Measurements from ENCODE around the gene TRIM28.
A peak's percentile ranks its signal among the peaks of the same experiment; 100 is the strongest.

The TRIM28 gene

DNA sequence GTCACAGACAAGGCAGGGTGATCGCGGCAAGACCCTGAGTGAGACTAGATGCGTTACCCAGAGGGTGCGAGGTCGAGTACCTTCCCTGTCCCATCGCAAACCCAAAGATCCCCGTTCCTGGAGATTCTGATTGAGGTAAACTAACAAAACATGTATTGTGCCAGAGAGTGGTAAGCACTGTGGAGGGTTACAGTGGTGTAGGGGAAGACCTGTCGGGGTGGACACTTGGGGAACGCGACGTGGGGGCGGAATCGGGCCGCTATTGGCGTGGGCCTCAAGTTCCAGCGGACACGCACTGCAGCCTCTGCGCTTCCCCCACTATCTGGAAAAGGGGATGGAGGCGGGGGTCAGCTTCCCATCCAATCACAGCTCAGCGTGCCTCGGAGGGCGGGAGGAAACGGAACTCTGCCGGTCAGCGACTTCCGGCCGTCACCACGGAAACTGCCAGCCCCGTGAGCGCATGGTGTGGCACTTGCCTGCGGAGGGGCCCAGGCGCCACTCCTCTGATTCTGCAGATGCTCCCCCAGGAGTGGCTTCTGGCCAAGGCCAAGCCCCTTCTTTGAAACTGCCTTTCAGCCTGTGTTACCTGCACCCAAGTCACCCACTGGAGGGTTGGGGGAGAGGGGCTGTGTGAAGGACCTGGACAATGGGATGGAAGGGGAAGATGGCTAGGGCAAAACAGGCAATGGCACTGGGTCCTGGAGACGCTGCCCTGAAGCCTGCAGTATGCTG is 15.6 kb downstream of the TRIM28 start:
- H3K4me3 ChIP-seq (ENCODE audit: low read depth, low read length): peak overlapping the region; percentile 60

DNA sequence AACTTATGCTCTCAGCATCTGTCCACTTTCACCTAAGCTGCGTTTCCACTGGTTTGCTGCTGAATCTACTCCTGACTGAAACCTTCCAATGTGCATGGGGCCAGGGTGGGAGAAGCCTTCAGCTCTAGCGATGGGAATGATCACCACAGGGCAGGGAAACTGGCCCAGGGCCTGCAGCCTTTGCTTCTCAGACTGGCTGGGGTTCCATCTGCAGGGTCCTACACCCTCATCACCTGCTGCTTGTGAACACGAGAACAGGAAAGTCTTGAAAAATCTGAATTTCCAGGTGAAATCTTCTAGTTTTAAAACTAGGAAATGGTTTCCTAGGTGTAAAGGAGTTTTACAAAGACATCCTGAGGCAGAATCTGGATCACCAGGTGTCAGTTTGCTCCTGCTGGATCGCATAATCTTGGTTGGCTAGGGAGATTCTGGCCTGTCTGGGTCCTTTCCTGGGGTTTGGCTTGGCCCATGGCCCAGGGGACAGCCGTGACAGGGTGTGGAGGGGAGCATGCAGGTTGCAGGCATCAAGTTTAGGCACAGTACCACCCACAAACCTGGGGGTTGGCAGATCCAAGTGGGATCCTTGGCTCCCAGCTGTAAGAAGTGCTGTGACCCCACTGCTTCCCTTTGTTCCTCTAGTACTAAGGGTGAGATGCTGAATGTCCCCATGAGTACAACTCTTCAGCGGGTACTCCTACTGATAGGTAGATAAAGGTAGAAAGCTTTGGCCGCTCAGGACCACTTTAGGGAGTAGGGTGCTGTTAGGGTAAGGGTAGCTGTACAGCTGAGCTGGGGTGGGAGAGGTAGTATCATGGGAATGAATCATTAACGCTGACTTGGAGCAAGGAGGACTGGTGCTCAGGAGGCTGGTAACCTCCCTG is 16.4 kb downstream of the TRIM28 start:
- H3K4me3 ChIP-seq (ENCODE audit: low read depth, low read length): peak overlapping the region; percentile 60

DNA sequence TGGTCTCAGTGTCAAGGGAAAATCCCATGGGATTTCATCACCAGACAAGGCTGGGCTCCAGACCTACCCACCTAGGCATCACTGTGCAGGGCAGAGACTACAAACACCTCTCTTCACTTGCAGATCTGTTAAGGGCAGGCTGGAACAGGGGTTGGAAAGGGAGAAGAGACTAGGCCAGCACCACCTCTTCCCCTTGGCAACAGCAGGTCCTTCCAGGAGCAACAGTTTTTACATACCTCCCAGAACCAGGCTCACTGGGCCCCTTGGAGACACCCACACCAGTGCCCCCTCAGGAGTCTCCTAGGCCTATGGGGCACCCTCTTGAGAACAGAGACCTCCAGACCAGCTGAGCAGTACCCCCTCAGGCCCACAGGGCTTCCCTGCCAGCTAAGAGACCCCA is 17.1 kb downstream of the TRIM28 start:
- no peak overlapping the region for H3K4me3 ChIP-seq (ENCODE audit: low read depth, low read length)

DNA sequence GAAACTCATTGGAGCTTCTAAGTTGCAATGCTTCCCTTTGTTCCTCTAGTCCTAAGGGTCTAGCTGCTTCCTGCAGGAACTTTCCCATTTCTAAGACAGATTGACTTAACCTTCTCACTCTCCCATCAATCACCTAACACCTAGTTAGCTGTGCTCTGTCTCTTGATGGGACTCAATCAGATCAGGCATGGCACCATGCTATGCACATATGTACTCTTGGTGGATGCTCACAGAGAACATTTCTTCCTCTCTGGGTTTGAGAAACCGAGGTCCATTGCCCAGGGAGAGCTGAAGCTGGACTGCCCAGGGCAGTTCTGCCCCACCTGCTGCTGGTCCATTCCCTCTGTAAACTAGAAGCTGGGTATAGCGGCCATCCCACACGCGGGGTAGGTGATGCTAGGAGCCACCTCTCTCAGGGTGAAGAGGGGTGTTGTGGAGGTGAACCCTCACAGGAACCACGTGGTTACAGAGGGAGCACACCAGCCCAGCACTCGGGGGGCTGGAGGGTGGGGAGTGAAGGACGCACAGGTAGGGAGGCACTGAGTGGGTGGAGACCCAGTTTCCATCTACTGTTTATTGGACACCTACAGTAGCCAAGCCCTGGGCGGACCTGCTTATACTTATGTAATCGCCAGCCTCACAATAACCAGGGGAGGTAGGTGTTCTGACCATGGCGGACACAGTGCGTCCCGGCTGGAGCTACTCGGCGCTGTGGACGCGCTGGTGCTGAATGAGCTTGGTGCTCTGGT is 17.7 kb downstream of the TRIM28 start:
- H3K4me3 ChIP-seq (ENCODE audit: low read depth, low read length): no peak overlapping the region

DNA sequence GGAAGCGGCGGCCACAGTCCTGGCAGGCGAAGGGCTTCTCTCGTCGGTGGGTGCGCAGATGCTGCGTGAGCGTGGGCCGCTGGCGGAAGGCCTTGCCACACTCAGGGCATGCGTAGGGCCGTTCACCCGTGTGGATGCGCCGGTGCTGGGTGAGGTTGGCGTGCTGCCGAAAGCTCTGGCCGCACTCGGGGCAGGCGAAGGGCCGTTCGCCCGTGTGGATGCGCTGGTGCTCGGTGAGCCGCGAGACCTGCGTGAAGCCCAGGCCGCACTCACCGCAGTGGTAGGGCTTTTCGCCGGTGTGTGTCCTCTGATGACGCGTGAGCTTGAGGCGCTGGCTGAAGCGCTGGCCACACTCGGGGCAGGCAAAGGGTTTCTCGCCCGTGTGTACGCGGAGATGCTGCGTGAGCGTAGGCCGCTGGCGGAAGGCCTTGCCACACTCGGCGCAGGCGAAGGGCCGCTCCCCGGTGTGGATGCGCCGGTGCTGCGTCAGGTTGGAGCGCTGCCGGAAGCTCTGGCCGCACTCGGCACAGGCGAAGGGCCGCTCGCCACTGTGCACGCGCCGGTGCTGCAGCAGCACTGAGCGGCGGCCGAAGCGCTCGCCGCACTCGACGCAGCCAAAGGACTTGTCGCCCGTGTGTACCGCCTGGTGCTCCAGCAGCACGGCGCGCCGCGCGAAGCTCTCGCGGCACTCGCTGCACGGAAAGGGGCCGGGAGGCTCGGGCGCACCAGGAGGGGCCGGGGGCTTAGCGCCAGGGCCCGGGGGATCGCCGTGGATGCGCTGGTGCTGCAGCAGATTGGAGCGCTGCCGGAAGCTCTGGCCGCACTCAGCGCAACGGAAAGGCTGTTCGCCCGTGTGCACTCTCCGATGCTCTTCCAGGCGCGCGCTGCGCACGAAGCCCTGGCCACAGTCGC is 18.5 kb downstream of the TRIM28 start:
- H3K4me3 ChIP-seq (ENCODE audit: low read depth, low read length): no peak overlapping the region

DNA sequence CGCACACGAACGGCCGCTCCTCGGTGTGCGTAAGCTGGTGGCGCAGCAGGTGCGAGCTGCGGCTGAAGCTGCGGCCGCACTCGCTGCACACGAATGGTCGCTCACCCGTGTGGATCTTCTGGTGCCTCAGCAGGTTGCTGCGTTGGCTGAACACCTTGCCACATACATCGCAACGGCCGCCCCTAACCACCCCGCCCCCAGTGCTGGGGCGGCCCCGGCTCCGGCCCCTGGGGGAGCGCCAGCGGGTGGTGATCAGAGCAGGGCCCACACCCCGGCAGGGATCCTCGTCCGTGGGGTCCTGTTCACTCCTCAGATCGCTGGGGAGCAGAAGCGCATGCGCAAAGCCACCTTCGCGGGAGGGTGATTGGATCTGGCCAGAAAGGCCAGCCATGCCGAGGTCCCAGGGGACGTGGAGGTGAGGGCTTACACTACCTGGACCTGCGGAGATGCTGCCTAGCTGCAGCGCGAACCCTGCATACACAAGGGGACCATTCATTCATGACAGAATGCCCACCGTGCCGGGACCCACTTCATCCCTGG is 19.2 kb downstream of the TRIM28 start:
- H3K4me3 ChIP-seq (ENCODE audit: low read depth, low read length): no peak overlapping the region

DNA sequence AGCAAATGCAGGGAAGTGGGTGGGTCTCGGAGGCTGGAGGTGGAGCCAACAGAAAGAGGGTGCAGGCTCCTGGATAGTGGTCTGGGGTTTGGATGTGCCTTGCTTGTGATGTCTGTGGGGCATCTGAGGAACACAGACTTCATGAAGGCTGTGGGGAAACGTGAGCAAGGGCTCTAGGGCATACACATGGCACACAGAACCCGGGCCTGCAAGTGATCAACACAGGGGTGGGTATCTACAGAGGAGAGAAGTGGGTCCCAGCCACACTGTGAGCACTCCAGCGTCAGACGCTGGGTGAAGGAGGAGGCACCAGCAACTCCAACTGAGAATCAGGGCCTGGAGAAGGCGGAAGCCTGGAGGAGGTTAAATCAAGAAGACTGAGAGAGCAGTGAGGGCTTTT is 20.0 kb downstream of the TRIM28 start:
- no peak overlapping the region for H3K4me3 ChIP-seq (ENCODE audit: low read depth, low read length)

DNA sequence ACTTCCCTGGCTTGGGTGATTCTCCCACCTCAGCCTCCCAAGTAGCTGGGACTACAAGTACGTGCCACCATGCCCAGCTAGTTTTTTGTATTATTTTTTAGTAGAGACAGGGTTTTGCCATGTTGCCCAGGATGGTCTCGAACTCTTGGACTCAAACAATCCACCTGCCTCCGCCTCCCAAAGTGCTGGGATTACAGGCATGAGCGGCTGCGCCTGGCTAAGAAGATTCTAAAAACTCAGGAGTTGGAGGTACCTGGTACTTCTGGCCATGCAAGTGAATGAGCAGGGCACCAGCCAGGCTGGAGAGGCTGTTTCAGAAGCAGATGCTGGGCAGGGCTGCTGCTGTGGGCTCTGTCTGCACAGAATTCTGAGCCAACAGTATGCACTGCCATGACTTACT is 23.1 kb downstream of the TRIM28 start:
- H3K4me3 ChIP-seq (ENCODE audit: low read depth, low read length): no peak overlapping the region

DNA sequence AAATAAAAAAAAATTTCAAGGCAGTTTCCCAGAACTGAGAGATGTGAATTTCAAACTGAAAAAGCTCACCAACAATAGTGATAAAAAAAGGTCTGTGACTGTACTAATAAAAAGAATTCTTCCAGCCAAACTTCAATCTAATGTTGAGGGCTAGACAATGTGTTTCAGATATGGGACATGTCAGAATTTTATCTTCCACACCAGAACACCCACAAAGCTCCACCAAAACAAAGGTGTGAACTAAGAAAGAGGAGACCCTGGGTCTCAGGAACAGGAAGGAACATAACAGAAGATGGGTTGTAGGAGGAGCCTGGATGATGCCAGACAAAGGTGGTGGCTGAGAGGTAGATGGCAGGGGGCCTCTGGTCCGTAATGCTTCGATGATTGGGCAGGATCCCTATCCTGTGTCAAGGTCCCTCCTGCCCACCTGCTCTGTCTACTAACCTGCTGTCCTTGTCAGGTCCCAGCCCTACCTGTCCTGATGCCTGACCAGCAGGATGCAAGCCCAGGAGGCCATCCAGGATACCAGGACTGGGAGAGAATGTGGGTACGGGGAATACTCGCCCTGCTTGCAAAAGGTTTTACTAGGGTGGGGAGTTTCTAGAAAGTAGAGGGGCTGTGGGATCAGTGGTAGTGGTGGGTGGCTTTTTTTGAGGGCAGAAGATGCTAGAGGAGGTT is 24.7 kb downstream of the TRIM28 start:
- no peak overlapping the region for H3K4me3 ChIP-seq (ENCODE audit: low read depth, low read length)

DNA sequence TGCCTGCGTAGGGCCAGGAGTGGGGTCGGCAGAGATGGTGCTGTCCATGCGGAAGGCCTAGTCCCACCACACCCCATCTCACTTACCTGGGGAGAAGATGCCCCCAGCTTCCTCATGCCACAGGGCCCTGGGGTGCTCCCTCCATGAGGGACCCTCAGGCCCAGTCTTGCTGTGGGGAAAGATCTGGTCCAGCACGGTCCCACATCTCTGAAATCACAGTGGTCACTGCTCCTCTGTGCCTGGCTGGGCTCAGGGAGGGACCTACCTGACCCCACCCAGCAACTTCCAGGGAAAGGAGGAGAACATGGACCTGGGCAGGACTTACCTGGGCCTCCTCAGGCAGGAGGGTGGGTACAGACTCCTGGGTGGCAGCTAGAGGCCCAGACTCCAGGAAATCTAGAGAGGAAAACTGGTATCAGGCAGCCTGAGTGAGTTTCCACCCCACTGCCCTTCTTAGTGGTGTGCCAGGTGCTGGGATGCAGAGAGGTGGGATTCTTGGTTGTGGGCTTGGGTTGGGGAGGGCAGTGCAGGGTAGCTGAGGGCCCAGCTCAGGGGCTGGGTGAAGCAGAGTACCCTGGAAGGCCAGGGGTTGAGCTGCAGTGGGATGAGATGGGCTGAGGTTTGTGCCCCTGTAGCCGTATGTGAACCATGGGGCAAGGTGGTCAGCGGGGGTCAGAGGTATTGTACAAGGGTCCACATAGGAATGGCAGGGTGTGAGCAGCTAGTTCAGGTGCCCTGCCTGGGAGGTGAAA is 25.5 kb downstream of the TRIM28 start:
- H3K4me3 ChIP-seq (ENCODE audit: low read depth, low read length): no peak overlapping the region

DNA sequence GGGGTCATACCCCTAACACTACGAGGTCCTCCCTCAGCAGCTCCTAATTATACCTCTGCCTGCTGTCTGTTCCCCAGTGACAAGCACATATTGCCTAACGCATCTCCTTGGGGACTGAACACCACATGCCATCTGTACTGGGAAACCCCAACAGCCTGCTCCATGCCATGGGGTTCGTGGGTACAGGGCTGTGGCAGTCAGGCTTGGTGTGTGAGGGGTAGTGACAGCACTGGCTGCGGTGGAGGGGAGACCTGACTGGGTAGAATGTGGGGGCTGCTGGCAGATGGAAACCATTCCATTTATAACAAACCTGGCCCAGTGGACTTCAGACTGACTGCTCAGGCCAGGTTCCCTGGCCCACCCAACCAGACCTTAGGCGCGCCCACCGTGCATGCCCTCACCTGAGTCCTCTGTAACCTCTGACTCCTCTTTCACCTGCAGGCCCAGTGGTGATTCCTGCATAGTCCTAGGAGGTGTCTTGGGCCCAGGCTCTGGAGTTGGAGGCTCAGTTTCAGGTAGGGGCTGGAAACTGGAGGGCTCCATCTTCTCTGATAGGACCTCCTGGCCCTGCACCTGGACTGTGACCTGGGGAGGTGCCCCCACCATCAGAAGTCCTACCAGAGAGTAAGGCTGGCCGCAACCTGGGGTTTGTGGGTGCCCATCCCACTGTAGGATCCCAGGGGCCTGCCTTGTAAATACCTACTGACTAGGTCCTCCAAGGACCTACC is 26.2 kb downstream of the TRIM28 start:
- H3K4me3 ChIP-seq (ENCODE audit: low read depth, low read length): no peak overlapping the region

DNA sequence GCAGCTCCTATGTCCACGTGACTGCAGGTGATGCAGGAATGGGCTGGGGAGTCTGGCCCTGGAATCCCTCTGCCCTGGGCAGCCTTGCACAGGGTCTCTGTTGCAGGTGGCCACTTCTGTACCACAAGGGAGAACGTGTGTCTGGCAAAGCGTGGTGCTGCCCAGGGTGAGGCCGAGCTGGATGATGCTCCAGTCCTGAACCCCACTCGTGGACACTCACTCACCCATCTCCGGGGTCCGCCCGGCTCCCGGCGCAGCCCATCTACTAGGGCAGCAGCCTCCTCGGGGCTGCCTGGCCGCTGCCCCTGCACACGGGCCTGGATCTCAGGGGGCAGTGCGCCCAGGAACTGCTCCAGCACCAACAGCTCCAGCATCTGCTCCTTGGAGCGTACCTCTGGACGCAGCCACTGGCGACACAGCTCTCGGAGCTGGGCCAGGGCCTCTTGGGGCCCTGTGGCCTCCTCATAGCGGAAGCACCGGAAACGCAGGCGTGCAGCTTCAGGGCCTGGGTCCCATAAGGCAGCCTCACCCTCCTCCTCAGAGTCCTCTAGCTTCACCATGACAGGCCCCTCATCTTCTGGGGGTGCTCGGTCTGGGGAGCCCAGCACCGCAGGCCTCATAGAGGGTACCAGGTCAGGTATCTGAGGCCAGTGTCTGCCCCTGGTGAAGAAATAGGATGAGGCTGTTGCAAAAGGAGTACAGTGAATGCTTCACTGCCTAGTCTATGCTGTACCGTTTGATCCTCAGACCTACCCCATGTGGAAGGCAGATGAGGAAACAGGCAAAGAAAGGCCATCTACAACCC is 27.1 kb downstream of the TRIM28 start:
- no peak overlapping the region for H3K4me3 ChIP-seq (ENCODE audit: low read depth, low read length)

DNA sequence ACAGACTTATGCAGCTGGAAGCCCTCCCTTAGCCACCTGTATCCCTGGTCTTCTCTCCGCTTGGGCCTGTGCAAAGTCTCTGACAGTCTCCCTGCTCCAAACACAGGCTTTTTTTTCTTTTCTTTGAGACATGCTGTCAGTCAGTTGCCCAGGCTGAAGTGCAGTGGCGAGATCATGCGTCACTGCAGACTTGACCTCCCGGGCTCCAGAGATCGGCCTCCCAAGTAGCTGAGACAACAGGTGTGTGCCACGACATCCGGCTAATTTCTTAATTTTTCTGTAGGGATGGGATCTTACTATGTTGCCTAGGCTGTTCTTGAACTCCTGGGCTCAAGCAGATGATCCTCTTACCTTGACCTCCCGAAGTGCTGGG is 27.7 kb downstream of the TRIM28 start:
- H3K4me3 ChIP-seq (ENCODE audit: low read depth, low read length): no peak overlapping the region

DNA sequence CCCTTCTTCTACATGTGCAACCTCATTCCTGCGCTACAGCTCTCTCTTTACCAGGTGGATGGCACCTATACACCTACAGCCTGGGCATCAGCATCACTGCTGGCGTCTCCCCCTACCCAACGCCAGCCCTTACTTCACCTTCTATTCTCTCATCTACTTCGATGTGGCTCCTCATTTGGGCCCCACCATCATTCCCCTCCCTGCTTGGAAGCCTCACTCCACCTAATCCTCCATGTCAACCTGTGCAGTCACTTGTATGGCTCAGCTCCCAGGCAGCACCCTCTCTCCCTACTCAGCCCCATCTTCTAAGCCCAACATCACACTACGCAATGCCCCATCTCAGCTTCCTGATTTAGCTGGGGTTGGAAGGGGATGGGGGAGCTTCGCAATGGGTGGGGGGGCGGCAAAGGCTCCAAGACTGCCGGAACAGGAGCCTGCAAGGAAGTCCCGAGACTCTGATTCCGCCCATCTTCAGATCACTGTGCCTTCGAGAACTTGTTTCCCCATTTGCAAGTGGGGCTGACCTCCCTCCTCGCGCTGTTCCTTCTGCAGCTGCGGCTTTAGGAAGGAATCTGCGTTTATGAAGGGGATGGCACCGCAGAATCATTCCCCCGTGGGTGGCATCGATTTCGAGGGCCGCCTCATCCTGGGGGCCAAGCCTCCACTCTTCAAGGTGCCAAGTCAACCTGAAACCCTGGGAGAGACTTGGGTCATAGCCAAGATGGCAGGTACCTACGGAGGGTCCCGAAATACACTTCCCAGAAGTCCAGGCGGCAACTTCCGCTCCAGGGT is 28.4 kb downstream of the TRIM28 start:
- peak overlapping the region; percentile 36 for H3K4me3 ChIP-seq (ENCODE audit: low read depth, low read length)

DNA sequence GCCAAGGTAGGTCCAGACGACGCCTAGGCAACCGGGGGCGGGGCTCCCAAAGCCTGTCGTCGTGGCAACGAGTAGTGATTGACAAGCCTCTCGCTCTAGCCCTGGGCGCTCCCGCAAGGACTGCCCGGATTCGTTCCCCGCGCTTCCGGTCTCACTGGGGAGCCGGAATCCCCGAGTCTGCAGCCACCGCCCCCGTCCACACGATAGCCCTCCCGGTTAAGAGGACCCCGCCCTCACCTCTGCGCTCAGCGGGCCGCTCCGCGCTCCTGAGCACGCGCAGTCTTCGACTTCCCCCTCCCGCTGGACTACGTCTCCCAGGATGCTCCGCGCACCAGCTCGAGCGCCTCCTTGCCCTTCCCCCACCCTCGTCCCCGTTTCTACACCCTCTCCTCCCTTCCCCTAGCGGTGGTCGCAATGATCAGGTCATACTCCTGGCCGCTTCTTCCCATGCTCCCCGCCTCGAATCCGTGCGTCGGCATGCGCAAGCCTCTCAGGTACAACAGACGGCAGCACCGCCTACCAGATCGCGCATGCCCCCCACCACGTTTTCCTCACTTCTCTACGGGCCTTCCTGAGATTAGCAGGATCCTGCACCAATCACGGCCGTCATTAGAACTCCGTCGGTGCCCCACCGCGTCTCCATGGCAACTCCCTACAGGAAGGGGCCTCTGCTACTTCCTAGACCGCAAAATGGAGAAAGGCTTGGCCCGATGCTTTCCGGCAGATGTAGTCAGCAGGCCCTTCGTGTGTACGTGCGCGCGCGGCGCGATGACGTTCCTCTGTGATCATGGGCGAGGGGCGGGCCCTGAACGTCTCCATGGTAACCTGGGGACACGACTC is 29.2 kb downstream of the TRIM28 start, which contains the start of gene MZF1:
TSS of gene MZF1 (minus strand) at position 518 of the 840 bp plus-strand sequence. CDS start 1,946 bp downstream, outside the sequence.
- H3K4me3 ChIP-seq (ENCODE audit: low read depth, low read length): peak within 1 kb of the TSS; percentile 84

Measured in iPS-11a (cell line).